ENCODE measurements around the gene GAS7. TPM values are rescaled to one million over a fixed set of nuclear protein-coding genes. Genes with fewer than 3 reads are reported as not detected.

GAS7 gene
- total RNA-seq, 1 experiment from 2014 or later = 6.0 TPM

DNA sequence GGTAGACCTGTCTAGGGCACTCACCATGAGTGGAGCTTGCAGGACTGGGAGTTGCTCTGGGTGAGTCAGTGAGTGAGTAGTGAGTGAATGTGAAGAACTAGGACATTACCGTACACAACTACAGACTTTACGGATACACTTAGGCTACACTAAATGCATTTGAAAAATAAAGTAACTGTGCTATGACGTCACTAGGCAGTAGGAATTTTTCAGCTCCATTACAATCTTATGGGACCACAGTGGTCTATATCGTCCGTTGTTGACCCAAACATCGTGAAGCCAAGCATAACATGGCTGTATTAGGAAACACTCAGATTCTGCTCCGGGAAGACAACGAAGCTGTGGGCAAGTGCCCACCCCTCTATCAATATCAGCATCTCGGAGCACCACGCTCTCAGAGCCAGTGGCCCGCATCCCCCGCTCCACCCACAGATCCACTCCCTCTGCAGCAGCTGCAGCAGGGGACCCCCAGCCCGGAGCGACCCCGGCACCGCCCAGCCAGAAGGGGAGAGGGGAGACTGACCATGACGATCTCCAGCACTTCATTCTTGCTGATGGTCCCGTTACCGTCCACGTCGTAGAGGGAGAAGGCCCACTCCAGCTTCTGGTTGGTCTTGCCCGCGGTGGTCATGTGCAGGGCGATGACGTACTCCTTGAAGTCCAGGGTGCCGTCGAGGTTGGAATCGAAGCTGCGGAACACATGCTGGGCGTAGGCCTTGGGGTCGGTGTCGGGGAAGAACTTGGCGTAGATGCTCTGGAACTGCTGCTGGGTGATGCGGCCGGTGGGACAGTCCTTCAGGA, 293.9 kb downstream of the GAS7 start:
- H4K20me1 ChIP-seq (ENCODE audit: control insufficient read depth, insufficient read depth, insufficient read length) = no peaks in the 10 kb centered on the region
- TF ChIP-seq, protein P1, sequence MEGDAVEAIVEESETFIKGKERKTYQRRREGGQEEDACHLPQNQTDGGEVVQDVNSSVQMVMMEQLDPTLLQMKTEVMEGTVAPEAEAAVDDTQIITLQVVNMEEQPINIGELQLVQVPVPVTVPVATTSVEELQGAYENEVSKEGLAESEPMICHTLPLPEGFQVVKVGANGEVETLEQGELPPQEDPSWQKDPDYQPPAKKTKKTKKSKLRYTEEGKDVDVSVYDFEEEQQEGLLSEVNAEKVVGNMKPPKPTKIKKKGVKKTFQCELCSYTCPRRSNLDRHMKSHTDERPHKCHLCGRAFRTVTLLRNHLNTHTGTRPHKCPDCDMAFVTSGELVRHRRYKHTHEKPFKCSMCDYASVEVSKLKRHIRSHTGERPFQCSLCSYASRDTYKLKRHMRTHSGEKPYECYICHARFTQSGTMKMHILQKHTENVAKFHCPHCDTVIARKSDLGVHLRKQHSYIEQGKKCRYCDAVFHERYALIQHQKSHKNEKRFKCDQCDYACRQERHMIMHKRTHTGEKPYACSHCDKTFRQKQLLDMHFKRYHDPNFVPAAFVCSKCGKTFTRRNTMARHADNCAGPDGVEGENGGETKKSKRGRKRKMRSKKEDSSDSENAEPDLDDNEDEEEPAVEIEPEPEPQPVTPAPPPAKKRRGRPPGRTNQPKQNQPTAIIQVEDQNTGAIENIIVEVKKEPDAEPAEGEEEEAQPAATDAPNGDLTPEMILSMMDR (conservative IDR thresholded peaks at IDR 0.05) = no peak
- Mint-ChIP-seq H3K36me3 (ENCODE audit: insufficient read depth in 1 of 3, low read depth in 3 of 3) (no peaks in the 10 kb centered on the region; a peak in 1 of 7 replicates), H3K4me3 (no peak overlapping the region), H3K4me1 (peaks cover 16 to 46% of the 10 kb centered on the region in 2 experiments), H3K27ac (no peak overlapping the region), H3K9me3 (peaks cover 0 to 1% of the 10 kb centered on the region in 2 experiments; a peak in 2 of 5 replicates), H3K27me3 (ENCODE audit: low read depth) (peaks cover 6% of the 10 kb centered on the region)
- H2BK12ac ChIP-seq (ENCODE audit: insufficient read length, low read depth, low read length) = no peak overlapping the region
- H3K79me1 ChIP-seq (ENCODE audit: insufficient read depth, low read depth, low read length, poor library complexity, severe bottlenecking) = no peaks in the 10 kb centered on the region
- no peak overlapping the region for H3T11ph ChIP-seq (ENCODE audit: low read length)
- no peak overlapping the region for H3K4ac ChIP-seq (ENCODE audit: low read depth, low read length)
- no peaks in the 10 kb centered on the region; the same call in 1 of the 2 replicates for H3K27me3 ChIP-seq (ENCODE audit: insufficient read depth, low read length)
- no peak overlapping the region for H2AK5ac ChIP-seq (ENCODE audit: insufficient read length, low read length)
- H3K4me1 ChIP-seq (ENCODE audit: insufficient read depth, low read length) = no peaks in the 10 kb centered on the region; the same call in 1 of the 2 replicates
- H3K18ac ChIP-seq (ENCODE audit: insufficient read length, low read depth, low read length) = no peak overlapping the region
- H3K56ac ChIP-seq (ENCODE audit: insufficient read length, low read depth, low read length) = no peak overlapping the region
- H2BK5ac ChIP-seq (ENCODE audit: insufficient read length, low read length) = no peak overlapping the region
- H2BK120ac ChIP-seq (ENCODE audit: low read depth, low read length, poor library complexity, severe bottlenecking) = no peak overlapping the region
- H3K14ac ChIP-seq (ENCODE audit: insufficient read depth, low read length) = no peak overlapping the region
- H3K79me2 ChIP-seq (ENCODE audit: insufficient read depth, low read length) = no peaks in the 10 kb centered on the region
- WGBS (ENCODE audit: extremely low coverage, insufficient read length, low lambda C conversion rate) = no CpG with 5 or more reads among the region's 35 CpGs
- H3K23me2 ChIP-seq (ENCODE audit: insufficient read length, low read depth, low read length, poor library complexity, severe bottlenecking) = no peaks in the 10 kb centered on the region
- H3K4me2 ChIP-seq (ENCODE audit: insufficient read depth, insufficient read length, low read length) = no peak overlapping the region
- no peak overlapping the region for H2BK15ac ChIP-seq (ENCODE audit: low read depth, low read length)
- H4K8ac ChIP-seq (replicated peaks; ENCODE audit: insufficient read length, low read depth, low read length) = no peak overlapping the region
- no peak overlapping the region for H2AFZ ChIP-seq (ENCODE audit: low read length)
- no peak for DNase-seq
- no peak overlapping the region for H4K91ac ChIP-seq (ENCODE audit: insufficient read length, low read depth, low read length)
- no peak overlapping the region for H3K27ac ChIP-seq (ENCODE audit: insufficient read length, low read depth, low read length)
- no peaks in the 10 kb centered on the region for H3K9me3 ChIP-seq (ENCODE audit: control insufficient read depth, low read depth, low read length)
- H3K23ac ChIP-seq (ENCODE audit: insufficient read length, low read depth, low read length) = no peak overlapping the region
- H4K5ac ChIP-seq (ENCODE audit: insufficient read length, low read depth, low read length) = no peak overlapping the region
- no peak overlapping the region for H2BK20ac ChIP-seq (ENCODE audit: low read depth, low read length, poor library complexity, severe bottlenecking)
- no peak overlapping the region for H3K9ac ChIP-seq (ENCODE audit: extremely low read depth, insufficient read length, low read length)
